LNCaP clone FGC (cell line): ENCODE data around the gene GTF2F2.

Experiments used
- DNase-seq: peaks from one replicate; pipeline ENCODE4 v3.0.0-alpha.2; 2011; ENCODE audit warnings: low read depth
- H3K4me3 ChIP-seq: 2 replicates; pipeline ENCODE4 v1.5.1; 2011; ENCODE audit warnings: mild to moderate bottlenecking, low read depth, low read length, control low read depth
- TF ChIP-seq, protein P1 (sequence below): IDR thresholded peaks from 2 replicates; pipeline ENCODE4 v1.5.1; 2012; ENCODE audit warnings: mild to moderate bottlenecking; ENCODE audit not compliant: control insufficient read depth, insufficient read depth; ENCODE audit errors: extremely low read depth

GTF2F2 gene, protein sequence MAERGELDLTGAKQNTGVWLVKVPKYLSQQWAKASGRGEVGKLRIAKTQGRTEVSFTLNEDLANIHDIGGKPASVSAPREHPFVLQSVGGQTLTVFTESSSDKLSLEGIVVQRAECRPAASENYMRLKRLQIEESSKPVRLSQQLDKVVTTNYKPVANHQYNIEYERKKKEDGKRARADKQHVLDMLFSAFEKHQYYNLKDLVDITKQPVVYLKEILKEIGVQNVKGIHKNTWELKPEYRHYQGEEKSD

DNA sequence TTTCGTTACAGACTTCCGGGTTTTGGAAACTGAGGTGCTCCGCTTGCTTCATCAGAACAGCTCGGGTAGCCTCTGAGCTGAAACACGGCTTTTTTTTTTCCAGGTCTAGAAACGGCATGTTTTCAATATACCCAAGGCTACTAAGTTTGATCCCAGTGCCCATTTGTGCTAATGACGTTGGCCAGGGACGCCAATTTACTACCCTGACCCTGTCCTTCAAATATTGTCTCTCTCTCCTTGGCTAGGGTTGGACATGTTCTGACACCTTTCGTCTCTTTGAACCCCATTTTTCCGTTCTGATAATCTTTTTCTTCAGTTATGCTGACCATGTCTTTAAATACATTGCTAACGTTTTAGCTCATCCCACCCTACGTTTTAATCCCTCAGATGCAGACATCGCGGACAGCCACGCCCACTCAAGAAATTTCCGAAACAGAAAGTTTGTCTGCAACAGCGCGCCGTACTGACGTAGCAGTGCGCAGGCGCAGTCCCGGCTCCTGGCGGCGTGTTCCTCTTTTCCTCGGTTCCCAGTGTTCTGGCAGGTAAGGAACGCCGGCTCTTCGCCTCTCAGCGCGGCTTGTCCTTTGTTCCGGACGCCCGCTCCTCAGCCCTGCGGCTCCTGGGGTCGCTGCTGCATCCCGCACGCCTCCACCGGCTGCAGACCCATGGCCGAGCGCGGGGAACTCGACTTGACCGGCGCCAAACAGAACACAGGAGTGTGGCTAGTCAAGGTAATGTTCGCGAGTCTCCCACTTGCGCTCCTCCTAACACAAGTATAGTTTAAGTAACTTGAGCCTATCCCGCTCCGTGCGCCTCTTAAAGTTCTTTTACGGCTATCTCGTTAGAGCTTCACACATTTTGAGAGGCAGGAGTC, at the start of gene GTF2F2:
Gene GTF2F2 (plus strand): TSS at position 520 of the 874 bp plus-strand sequence. CDS start 146 bp downstream, at position 666.
- TF ChIP-seq, protein P1, sequence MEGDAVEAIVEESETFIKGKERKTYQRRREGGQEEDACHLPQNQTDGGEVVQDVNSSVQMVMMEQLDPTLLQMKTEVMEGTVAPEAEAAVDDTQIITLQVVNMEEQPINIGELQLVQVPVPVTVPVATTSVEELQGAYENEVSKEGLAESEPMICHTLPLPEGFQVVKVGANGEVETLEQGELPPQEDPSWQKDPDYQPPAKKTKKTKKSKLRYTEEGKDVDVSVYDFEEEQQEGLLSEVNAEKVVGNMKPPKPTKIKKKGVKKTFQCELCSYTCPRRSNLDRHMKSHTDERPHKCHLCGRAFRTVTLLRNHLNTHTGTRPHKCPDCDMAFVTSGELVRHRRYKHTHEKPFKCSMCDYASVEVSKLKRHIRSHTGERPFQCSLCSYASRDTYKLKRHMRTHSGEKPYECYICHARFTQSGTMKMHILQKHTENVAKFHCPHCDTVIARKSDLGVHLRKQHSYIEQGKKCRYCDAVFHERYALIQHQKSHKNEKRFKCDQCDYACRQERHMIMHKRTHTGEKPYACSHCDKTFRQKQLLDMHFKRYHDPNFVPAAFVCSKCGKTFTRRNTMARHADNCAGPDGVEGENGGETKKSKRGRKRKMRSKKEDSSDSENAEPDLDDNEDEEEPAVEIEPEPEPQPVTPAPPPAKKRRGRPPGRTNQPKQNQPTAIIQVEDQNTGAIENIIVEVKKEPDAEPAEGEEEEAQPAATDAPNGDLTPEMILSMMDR = no peak
- peak; percentile 65 for DNase-seq
- H3K4me3 ChIP-seq = peak within 1 kb of the TSS; percentile 99

DNA sequence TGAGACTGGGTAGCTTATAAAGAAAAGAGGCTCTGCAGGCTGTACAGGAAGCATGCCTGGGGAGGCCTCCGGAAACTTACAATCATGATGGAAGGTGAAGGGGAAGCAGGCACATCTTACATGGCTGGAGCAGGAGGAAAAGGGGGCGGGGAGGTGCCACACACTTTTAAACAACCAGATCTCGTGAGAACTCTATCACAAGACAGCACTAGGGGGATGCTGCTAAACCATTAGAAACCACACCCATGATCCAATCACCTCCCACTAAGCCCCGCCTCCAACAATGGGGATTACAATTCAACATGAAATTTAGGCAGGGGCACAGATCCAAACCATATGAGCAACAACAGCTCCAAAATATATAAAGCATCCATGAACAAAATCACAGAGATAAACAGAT, 46.5 kb upstream of the GTF2F2 start:
- DNase-seq = no peak
- no peak overlapping the region for H3K4me3 ChIP-seq
- TF ChIP-seq, protein P1 = no peak

DNA sequence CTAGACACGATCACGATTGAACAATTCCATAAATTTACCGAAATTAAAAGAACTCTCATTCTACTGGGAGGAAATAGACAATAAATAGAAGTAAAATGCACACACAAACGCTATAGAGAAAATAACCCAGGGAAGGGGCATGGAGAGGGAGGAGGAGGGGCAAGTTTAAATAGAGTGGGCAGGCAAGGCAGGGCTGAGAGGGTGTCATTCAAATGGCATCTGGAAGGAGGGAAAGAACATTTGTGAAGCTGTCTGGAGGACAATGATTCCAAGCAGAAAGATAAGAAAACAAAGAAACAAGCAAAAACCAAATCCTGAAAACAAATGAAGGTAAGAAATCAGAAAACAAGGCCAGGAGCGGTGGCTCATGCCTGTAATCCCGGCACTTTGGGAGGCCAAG, 45.6 kb upstream of the GTF2F2 start:
- TF ChIP-seq, protein P1 = no peak
- no peak for DNase-seq

DNA sequence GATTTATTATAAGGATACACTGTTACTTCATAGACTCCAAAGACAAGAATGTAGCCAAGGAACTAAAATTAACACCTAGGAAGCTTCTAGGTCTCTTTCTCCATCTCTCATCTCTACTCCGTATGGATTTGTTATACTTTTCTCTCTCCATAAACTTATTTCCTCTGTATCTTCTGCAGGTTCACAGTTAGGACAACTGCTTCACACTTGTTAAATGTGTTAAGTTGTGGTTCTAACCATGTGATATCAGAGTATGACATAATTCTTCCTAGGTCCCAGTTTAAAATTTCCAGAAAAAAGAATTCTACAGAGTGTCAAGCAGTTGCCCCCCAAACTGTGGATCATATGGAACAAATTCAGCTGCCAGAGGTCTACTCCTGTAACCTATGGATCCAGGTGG, 42.3 kb upstream of the GTF2F2 start:
- TF ChIP-seq, protein P1 = no peak
- DNase-seq = no peak

More for the DNA sequence above, 45.6 kb upstream of the GTF2F2 start:
- H3K4me3 ChIP-seq = no peak overlapping the region

DNA sequence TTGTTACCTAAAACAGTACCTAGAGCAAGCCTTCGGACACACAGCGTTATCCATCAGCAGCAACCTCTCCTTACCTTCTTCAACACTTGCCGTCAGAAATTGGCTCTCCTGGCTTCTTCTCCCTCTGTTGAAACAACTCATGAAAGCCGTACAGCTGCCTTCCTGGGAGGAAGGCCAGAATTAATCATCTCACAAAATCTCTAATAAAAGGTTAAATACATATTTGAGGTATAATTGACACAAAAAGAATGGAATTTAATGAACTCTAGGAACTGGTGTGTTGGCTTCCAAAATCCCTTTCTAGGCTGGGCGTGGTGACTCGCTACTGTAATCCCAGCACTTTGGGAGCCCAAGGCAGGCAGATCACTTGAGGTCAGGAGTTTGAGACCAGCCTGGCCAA, 37.3 kb upstream of the GTF2F2 start:
- DNase-seq = peak; percentile 87
- H3K4me3 ChIP-seq = no peak overlapping the region
- TF ChIP-seq, protein P1 = no peak

More for the DNA sequence above, 42.3 kb upstream of the GTF2F2 start:
- no peak overlapping the region for H3K4me3 ChIP-seq

DNA sequence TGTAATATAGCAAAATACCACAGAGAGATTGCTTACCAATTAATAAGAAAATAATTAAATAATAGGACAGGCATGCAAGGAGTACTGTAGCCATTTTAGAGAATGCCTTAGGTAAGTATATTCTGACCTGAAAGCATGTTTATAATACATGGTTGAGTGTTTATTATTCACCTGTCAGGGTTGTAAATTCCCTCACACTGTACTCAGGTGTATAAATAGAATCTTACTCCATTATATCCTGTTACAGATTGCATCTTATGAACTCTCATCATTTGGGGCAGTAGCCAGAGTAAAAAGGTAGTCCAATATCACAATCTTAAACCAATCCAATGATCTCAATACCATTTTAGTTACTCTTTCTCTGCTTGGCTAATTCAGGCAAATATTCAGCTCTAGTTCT, 35.8 kb upstream of the GTF2F2 start:
- DNase-seq = peak; percentile 41
- no peak overlapping the region for H3K4me3 ChIP-seq
- TF ChIP-seq, protein P1 = no peak
